ENCODE measurements around the gene RGS16.

DNA sequence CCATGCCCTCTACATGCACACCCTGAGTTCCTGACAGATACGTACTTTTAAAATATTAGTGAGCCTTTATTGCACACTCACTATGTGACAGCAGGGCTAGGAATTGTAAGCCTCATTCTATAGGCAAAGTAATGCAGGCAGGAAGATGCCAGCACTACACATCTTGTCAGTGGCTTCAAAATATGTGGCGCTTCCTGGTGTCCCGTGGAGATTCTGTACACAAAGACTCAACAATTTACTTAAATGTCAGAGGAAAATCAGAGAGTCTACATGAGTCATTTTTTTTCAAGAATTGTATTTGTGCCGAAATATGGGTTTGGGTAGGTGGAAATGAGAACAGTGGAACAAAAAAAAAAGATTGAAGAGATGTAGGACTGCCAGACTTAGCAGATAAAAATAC lies 42.7 kb downstream of the RGS16 start:
- TF ChIP-seq, protein P1, sequence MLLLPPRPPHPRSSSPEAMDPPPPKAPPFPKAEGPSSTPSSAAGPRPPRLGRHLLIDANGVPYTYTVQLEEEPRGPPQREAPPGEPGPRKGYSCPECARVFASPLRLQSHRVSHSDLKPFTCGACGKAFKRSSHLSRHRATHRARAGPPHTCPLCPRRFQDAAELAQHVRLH (tag by site-specific recombination; IDR thresholded peaks at IDR 0.05): no peak
- TF ChIP-seq, protein P2, sequence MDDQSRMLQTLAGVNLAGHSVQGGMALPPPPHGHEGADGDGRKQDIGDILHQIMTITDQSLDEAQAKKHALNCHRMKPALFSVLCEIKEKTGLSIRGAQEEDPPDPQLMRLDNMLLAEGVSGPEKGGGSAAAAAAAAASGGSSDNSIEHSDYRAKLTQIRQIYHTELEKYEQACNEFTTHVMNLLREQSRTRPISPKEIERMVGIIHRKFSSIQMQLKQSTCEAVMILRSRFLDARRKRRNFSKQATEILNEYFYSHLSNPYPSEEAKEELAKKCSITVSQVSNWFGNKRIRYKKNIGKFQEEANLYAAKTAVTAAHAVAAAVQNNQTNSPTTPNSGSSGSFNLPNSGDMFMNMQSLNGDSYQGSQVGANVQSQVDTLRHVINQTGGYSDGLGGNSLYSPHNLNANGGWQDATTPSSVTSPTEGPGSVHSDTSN (CRISPR knock-in tag; IDR thresholded peaks at IDR 0.05): no peak
- TF ChIP-seq ZNF747 (tag by site-specific recombination; IDR thresholded peaks at IDR 0.05) (no peak), ZNF544 (tag by site-specific recombination; IDR thresholded peaks at IDR 0.05) (no peak), HOXD13 (CRISPR knock-in tag; IDR thresholded peaks at IDR 0.05; ENCODE audit: borderline replicate concordance) (no peak), ZNF274 (IDR thresholded peaks at IDR 0.05; ENCODE audit: low read length) (no peak), ZNF274 (tag by site-specific recombination; IDR thresholded peaks at IDR 0.05; ENCODE audit: borderline replicate concordance) (no peak), ZNF10 (tag by site-specific recombination; IDR thresholded peaks at IDR 0.05) (no peak)
- TF ChIP-seq, protein P3, sequence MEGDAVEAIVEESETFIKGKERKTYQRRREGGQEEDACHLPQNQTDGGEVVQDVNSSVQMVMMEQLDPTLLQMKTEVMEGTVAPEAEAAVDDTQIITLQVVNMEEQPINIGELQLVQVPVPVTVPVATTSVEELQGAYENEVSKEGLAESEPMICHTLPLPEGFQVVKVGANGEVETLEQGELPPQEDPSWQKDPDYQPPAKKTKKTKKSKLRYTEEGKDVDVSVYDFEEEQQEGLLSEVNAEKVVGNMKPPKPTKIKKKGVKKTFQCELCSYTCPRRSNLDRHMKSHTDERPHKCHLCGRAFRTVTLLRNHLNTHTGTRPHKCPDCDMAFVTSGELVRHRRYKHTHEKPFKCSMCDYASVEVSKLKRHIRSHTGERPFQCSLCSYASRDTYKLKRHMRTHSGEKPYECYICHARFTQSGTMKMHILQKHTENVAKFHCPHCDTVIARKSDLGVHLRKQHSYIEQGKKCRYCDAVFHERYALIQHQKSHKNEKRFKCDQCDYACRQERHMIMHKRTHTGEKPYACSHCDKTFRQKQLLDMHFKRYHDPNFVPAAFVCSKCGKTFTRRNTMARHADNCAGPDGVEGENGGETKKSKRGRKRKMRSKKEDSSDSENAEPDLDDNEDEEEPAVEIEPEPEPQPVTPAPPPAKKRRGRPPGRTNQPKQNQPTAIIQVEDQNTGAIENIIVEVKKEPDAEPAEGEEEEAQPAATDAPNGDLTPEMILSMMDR (tag by site-specific recombination; IDR thresholded peaks at IDR 0.05): no peak
- TF ChIP-seq, protein P4, sequence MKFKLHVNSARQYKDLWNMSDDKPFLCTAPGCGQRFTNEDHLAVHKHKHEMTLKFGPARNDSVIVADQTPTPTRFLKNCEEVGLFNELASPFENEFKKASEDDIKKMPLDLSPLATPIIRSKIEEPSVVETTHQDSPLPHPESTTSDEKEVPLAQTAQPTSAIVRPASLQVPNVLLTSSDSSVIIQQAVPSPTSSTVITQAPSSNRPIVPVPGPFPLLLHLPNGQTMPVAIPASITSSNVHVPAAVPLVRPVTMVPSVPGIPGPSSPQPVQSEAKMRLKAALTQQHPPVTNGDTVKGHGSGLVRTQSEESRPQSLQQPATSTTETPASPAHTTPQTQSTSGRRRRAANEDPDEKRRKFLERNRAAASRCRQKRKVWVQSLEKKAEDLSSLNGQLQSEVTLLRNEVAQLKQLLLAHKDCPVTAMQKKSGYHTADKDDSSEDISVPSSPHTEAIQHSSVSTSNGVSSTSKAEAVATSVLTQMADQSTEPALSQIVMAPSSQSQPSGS (tag by site-specific recombination; IDR thresholded peaks at IDR 0.05; ENCODE audit: low read depth): no peak
- TF ChIP-seq, protein P5, sequence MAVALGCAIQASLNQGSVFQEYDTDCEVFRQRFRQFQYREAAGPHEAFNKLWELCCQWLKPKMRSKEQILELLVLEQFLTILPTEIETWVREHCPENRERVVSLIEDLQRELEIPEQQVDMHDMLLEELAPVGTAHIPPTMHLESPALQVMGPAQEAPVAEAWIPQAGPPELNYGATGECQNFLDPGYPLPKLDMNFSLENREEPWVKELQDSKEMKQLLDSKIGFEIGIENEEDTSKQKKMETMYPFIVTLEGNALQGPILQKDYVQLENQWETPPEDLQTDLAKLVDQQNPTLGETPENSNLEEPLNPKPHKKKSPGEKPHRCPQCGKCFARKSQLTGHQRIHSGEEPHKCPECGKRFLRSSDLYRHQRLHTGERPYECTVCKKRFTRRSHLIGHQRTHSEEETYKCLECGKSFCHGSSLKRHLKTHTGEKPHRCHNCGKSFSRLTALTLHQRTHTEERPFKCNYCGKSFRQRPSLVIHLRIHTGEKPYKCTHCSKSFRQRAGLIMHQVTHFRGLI (tag by site-specific recombination; IDR thresholded peaks at IDR 0.05): no peak

Measured in HEK293 (cell line).